ENCODE data around the gene LYRM1.

- TF ChIP-seq YY1 (IDR thresholded peaks at IDR 0.05; ENCODE audit: insufficient read depth, insufficient read length) (no peak), ZNF274 (IDR thresholded peaks at IDR 0.05; ENCODE audit: low read depth, low read length) (no peak)
Measured at GRCh38 chr16:20923876-20924275, 23.3 kb downstream of the LYRM1 start.

Measured in NT2/D1 (cell line).